ENCODE data around the gene GINS2. TPM values are rescaled to one million over a fixed set of nuclear protein-coding genes. Genes with fewer than 3 reads are reported as not detected.

GINS2 gene
- total RNA-seq, 1 experiment from 2014 or later: 20.2 TPM

- no peak for DNase-seq
- Histone ChIP-seq H3K9me3 (ENCODE audit: insufficient read depth, low read depth) (no peaks in the 10 kb centered on the region), H3K9me2 (ENCODE audit: insufficient read depth) (no peaks in the 10 kb centered on the region), H3K36me3 (ENCODE audit: low read depth) (peaks cover 8% of the 10 kb centered on the region), H3K27me3 (ENCODE audit: insufficient read depth, low read depth) (no peaks in the 10 kb centered on the region), H3K4me1 (replicated peaks; ENCODE audit: insufficient read depth) (no peaks in the 10 kb centered on the region), H3K27ac (no peak overlapping the region), H3K4me3 (no peak overlapping the region), H3K4me2 (no peak overlapping the region), H3K79me2 (ENCODE audit: low read depth) (0 out of 2 replicates have a peak, but pooled peaks cover 7% of the 10 kb centered on the region), H4K20me1 (ENCODE audit: insufficient read depth) (peaks cover 59% of the 10 kb centered on the region), H3F3A (ENCODE audit: insufficient read depth, low read depth) (peaks cover 25% of the 10 kb centered on the region; the same call in 1 of the 2 replicates), H2AFZ (no peak overlapping the region)
- ChIA-PET POLR2A (ENCODE audit: unreplicated experiment) (no interaction called here), CTCF (no interaction called here)
- intact Hi-C loops (cut with micrococcal nuclease; ENCODE audit: unreplicated experiment): no loop called here
- BruUV-seq (replicated peaks): no TSS peak
- TF ChIP-seq CTCF (conservative IDR thresholded peaks at IDR 0.05) (no peak), EZH2 (IDR thresholded peaks at IDR 0.05; ENCODE audit: low read depth) (no peak)
These were observed 31.5 kb downstream of the GINS2 start for GRCh38 chr16:85657267-85657650.

GRCh38 chr16:85656351-85657266 is 32.1 kb downstream of the GINS2 start:
- H3K36me3 ChIP-seq (ENCODE audit: low read depth): peaks cover 8% of the 10 kb centered on the region
- H3K9me3 ChIP-seq (ENCODE audit: insufficient read depth, low read depth): no peaks in the 10 kb centered on the region
- H3K4me1 ChIP-seq (replicated peaks; ENCODE audit: insufficient read depth): no peaks in the 10 kb centered on the region
- H4K20me1 ChIP-seq (ENCODE audit: insufficient read depth): peaks cover 66% of the 10 kb centered on the region
- no peak overlapping the region for H3K27ac ChIP-seq
- no peaks in the 10 kb centered on the region for H3K9me2 ChIP-seq (ENCODE audit: insufficient read depth)
- H3K4me3 ChIP-seq: no peak overlapping the region
- no peak overlapping the region for H2AFZ ChIP-seq
- H3K79me2 ChIP-seq (ENCODE audit: low read depth): 0 out of 2 replicates have a peak, but pooled peaks cover 7% of the 10 kb centered on the region
- intact Hi-C loops (cut with micrococcal nuclease; ENCODE audit: unreplicated experiment): no loop called here
- H3K27me3 ChIP-seq (ENCODE audit: insufficient read depth, low read depth): no peaks in the 10 kb centered on the region
- no peak overlapping the region for H3K4me2 ChIP-seq
- no peak for DNase-seq
- ChIA-PET POLR2A (ENCODE audit: unreplicated experiment) (interaction anchor here (0.5 kb wide), 1 partner anchor 641 kb away, joined by 3 read pairs; no protein-coding TSS in a partner anchor), CTCF (no interaction called here)
- BruUV-seq (replicated peaks): no TSS peak
- peaks cover 27% of the 10 kb centered on the region; the same call in 1 of the 2 replicates for H3F3A ChIP-seq (ENCODE audit: insufficient read depth, low read depth)
- TF ChIP-seq CTCF (conservative IDR thresholded peaks at IDR 0.05) (no peak), EZH2 (IDR thresholded peaks at IDR 0.05; ENCODE audit: low read depth) (no peak)

GRCh38 chr16:85655216-85656129 is 33.3 kb downstream of the GINS2 start:
- no TSS peak for BruUV-seq (replicated peaks)
- no peak overlapping the region for H3K4me2 ChIP-seq
- no peak overlapping the region for H3K4me3 ChIP-seq
- intact Hi-C loops (cut with micrococcal nuclease; ENCODE audit: unreplicated experiment): no loop called here
- peaks cover 29% of the 10 kb centered on the region; the same call in 1 of the 2 replicates for H3F3A ChIP-seq (ENCODE audit: insufficient read depth, low read depth)
- H3K9me3 ChIP-seq (ENCODE audit: insufficient read depth, low read depth): no peaks in the 10 kb centered on the region
- H4K20me1 ChIP-seq (ENCODE audit: insufficient read depth): peaks cover 66% of the 10 kb centered on the region
- H3K27ac ChIP-seq: no peak overlapping the region
- TF ChIP-seq EZH2 (IDR thresholded peaks at IDR 0.05; ENCODE audit: low read depth) (no peak), CTCF (conservative IDR thresholded peaks at IDR 0.05) (no peak)
- H3K27me3 ChIP-seq (ENCODE audit: insufficient read depth, low read depth): no peaks in the 10 kb centered on the region
- H3K4me1 ChIP-seq (replicated peaks; ENCODE audit: insufficient read depth): no peaks in the 10 kb centered on the region
- peaks cover 8% of the 10 kb centered on the region for H3K36me3 ChIP-seq (ENCODE audit: low read depth)
- CTCF ChIA-PET: no interaction called here
- H2AFZ ChIP-seq: no peak overlapping the region
- H3K79me2 ChIP-seq (ENCODE audit: low read depth): 0 out of 2 replicates have a peak, but pooled peaks cover 7% of the 10 kb centered on the region
- no peaks in the 10 kb centered on the region for H3K9me2 ChIP-seq (ENCODE audit: insufficient read depth)
- no peak for DNase-seq
- POLR2A ChIA-PET (ENCODE audit: unreplicated experiment): interaction anchor here (0.5 to 0.7 kb wide), 2 partner anchors 404 to 639 kb away, joined by 3 to 5 read pairs; no protein-coding TSS in a partner anchor
